H1 (cell line): ENCODE results near the gene TBC1D20. TPM values are rescaled to one million over a fixed set of nuclear protein-coding genes. Genes with fewer than 3 reads are reported as not detected.

ENCODE experiments used
- CTCF ChIA-PET: fragments of 300-600 bp; sonication (Branson Sonifier 250); formaldehyde crosslinking; loops from one replicate; lab custom pipeline; 2021; ENCODE audit not compliant: partially characterized antibody; lab: Charles Lee
- POLR2A ChIA-PET: fragments of 300-600 bp; sonication (Branson Sonifier 250); formaldehyde crosslinking; loops from one replicate; lab custom pipeline; 2021; ENCODE audit warnings: inconsistent platforms; ENCODE audit not compliant: partially characterized antibody; lab: Charles Lee
- DNase-seq, 2 experiments: peaks; one replicate each; pipeline versions ENCODE4 v3.0.0 to v3.0.0-alpha.2; 2010 to 2022; ENCODE audit warnings: low spot score in 2 of 2, low read depth in 1 of 2, mixed read lengths in 1 of 2
- FAIRE-seq: peaks from 2 replicates; lab custom pipeline; 2011; peaks lifted over from hg19 to GRCh38; lab: Jason Lieb, UNC
- H2AFZ ChIP-seq: 2 replicates; pipeline ENCODE4 v1.8.1; 2012; ENCODE audit warnings: low read length, inconsistent platforms
- H2AK5ac ChIP-seq: 2 replicates; pipeline ENCODE4 v1.6.1; 2013; ENCODE audit warnings: low read depth, low read length
- H2BK120ac ChIP-seq: replicated peaks from 2 replicates; pipeline ENCODE3; 2013; ENCODE audit warnings: low read depth, low read length, inconsistent platforms
- H2BK12ac ChIP-seq: 2 replicates; pipeline ENCODE4 v1.6.1; 2013; ENCODE audit warnings: low read depth, low read length
- H2BK15ac ChIP-seq: 2 replicates; pipeline ENCODE4 v1.6.1; 2013; ENCODE audit warnings: low read length
- H2BK20ac ChIP-seq: 2 replicates; pipeline ENCODE4 v1.6.1; 2013; ENCODE audit warnings: low read length
- H2BK5ac ChIP-seq: 2 replicates; pipeline ENCODE4 v1.6.1; 2013; ENCODE audit warnings: low read depth, low read length
- H3K14ac ChIP-seq: 2 replicates; pipeline ENCODE4 v1.6.1; 2013; ENCODE audit warnings: inconsistent platforms; ENCODE audit not compliant: insufficient read length
- H3K18ac ChIP-seq: 2 replicates; pipeline ENCODE4 v1.6.1; 2013; ENCODE audit warnings: low read length; ENCODE audit errors: extremely low read depth
- H3K23ac ChIP-seq: 2 replicates; pipeline ENCODE4 v1.6.1; 2013; ENCODE audit warnings: inconsistent platforms; ENCODE audit not compliant: insufficient read length
- H3K23me2 ChIP-seq: 2 replicates; pipeline ENCODE4 v1.6.1; 2013; ENCODE audit warnings: low read depth, low read length
- H3K27ac ChIP-seq: 2 replicates; pipeline ENCODE4 v1.6.1; 2011; ENCODE audit warnings: low read depth, low read length, inconsistent platforms
- H3K27me3 ChIP-seq, 4 experiments: replicated peaks in 1 of 4; 1 replicate in 1 of 4; 2 replicates in 3 of 4; pipeline versions ENCODE4 v1.6.1 to v1.8.1; 2011 to 2013; ENCODE audit warnings: low read length in 3 of 4, mild to moderate bottlenecking in 3 of 4, inconsistent platforms in 2 of 4, mixed read lengths in 2 of 4, moderate library complexity in 1 of 4; ENCODE audit not compliant: control insufficient read depth in 3 of 4, insufficient read depth in 3 of 4; ENCODE audit errors: extremely low read depth in 1 of 4
- H3K36me3 ChIP-seq, 4 experiments: 2 replicates each; pipeline versions ENCODE4 v1.6.1 to v1.8.1; 2011 to 2013; ENCODE audit warnings: mild to moderate bottlenecking in 4 of 4, low read length in 3 of 4, moderate library complexity in 2 of 4, control low read depth in 1 of 4, inconsistent platforms in 1 of 4; ENCODE audit not compliant: insufficient read depth in 4 of 4, control insufficient read depth in 2 of 4
- H3K4ac ChIP-seq: replicated peaks from 2 replicates; pipeline ENCODE3; 2013; ENCODE audit warnings: low read length, low read depth, mixed read lengths, inconsistent platforms; ENCODE audit not compliant: insufficient read length
- H3K4me1 ChIP-seq, 4 experiments: replicated peaks in 1 of 4; 1 replicate in 1 of 4; 2 replicates in 3 of 4; pipeline versions ENCODE4 v1.6.1 to v1.8.1; 2011 to 2013; ENCODE audit warnings: low read length in 3 of 4, inconsistent platforms in 2 of 4, mixed read lengths in 1 of 4; ENCODE audit not compliant: insufficient read depth in 4 of 4, control insufficient read depth in 3 of 4
- H3K4me2 ChIP-seq, 2 experiments: 2 replicates each; pipeline versions ENCODE4 v1.6.1 to v1.8.1; 2011 to 2013; ENCODE audit warnings: low read depth in 2 of 2, low read length in 2 of 2, control low read depth in 1 of 2, inconsistent platforms in 1 of 2, mild to moderate bottlenecking in 1 of 2; ENCODE audit not compliant: insufficient read depth in 1 of 2
- H3K4me3 ChIP-seq, 4 experiments: fragments of 200-600, 300-600 bp in 1 of 4; sonication (generic), shearing (Covaris generic), sonication (Bioruptor Twin) in 1 of 4; 2 replicates each; pipeline versions ENCODE4 v1.5.1 to v1.8.1; 2011 to 2016; ENCODE audit warnings: low read length in 4 of 4, low read depth in 3 of 4, control low read depth in 2 of 4, inconsistent platforms in 2 of 4, mild to moderate bottlenecking in 2 of 4, mixed read lengths in 1 of 4, moderate library complexity in 1 of 4; ENCODE audit not compliant: insufficient read depth in 2 of 4; ENCODE audit errors: extremely low read depth in 1 of 4
- H3K56ac ChIP-seq: replicated peaks from 2 replicates; pipeline ENCODE3; 2013; ENCODE audit warnings: low read depth, mild to moderate bottlenecking, mixed read lengths, low read length, inconsistent platforms; ENCODE audit not compliant: insufficient read length
- H3K79me1 ChIP-seq: 2 replicates; pipeline ENCODE4 v1.6.1; 2013; ENCODE audit warnings: low read depth, low read length, control low read depth
- H3K79me2 ChIP-seq, 2 experiments: 2 replicates each; pipeline versions ENCODE4 v1.6.1 to v1.8.1; 2012 to 2013; ENCODE audit warnings: low read length in 2 of 2, mild to moderate bottlenecking in 2 of 2, inconsistent platforms in 1 of 2; ENCODE audit not compliant: insufficient read depth in 2 of 2, control insufficient read depth in 1 of 2
- H3K9ac ChIP-seq, 4 experiments: replicated peaks in 1 of 4; 1 replicate in 1 of 4; 2 replicates in 3 of 4; pipeline versions ENCODE4 v1.6.1 to v1.8.1; 2011 to 2013; ENCODE audit warnings: low read depth in 3 of 4, low read length in 3 of 4, control low read depth in 2 of 4, mild to moderate bottlenecking in 2 of 4, moderate library complexity in 2 of 4, inconsistent platforms in 1 of 4; ENCODE audit errors: extremely low read depth in 1 of 4
- H3K9me3 ChIP-seq, 2 experiments: 2 replicates each; pipeline versions ENCODE4 v1.6.1 to v1.8.1; 2012 to 2013; ENCODE audit warnings: mild to moderate bottlenecking in 2 of 2, moderate library complexity in 2 of 2, control low read depth in 1 of 2, inconsistent platforms in 1 of 2, low read depth in 1 of 2, low read length in 1 of 2, mixed read lengths in 1 of 2; ENCODE audit not compliant: insufficient read depth in 2 of 2
- H4K20me1 ChIP-seq, 2 experiments: replicated peaks in 1 of 2; 2 replicates each; pipeline versions ENCODE3 to v1.8.1; 2011 to 2013; ENCODE audit warnings: inconsistent platforms in 2 of 2, low read length in 2 of 2, mild to moderate bottlenecking in 1 of 2; ENCODE audit not compliant: insufficient read depth in 2 of 2, control insufficient read depth in 1 of 2
- H4K5ac ChIP-seq: 2 replicates; pipeline ENCODE4 v1.6.1; 2013; ENCODE audit warnings: low read length, low read depth, mixed read lengths, inconsistent platforms; ENCODE audit not compliant: insufficient read length
- H4K8ac ChIP-seq: 2 replicates; pipeline ENCODE4 v1.8.0; 2013; ENCODE audit warnings: mild to moderate bottlenecking, moderate library complexity, low read length, inconsistent platforms; ENCODE audit not compliant: insufficient read depth; ENCODE audit errors: extremely low read depth
- H4K91ac ChIP-seq: replicated peaks from 2 replicates; pipeline ENCODE3; 2013; ENCODE audit warnings: low read length, mixed read lengths, inconsistent platforms; ENCODE audit not compliant: insufficient read length
- BACH1 ChIP-seq: IDR thresholded peaks from 2 replicates; pipeline ENCODE4 v1.6.1; 2012; ENCODE audit warnings: low read length, improper control_type of control experiment
- CBX8 ChIP-seq: fragments of 300-800, 300-1000 bp; sonication (generic); IDR thresholded peaks from 2 replicates; pipeline ENCODE4 v1.7.1; 2016; ENCODE audit warnings: low read depth, low read length, borderline replicate concordance
- CREB1 ChIP-seq: IDR thresholded peaks from 2 replicates; pipeline ENCODE4 v1.6.1; 2012; ENCODE audit warnings: inconsistent platforms
- EZH2 ChIP-seq: fragments of 200-600 bp; sonication (generic); IDR thresholded peaks from 2 replicates; pipeline ENCODE4 v1.7.1; 2012; ENCODE audit warnings: low read depth, mild to moderate bottlenecking, moderate library complexity, low read length, inconsistent platforms; ENCODE audit not compliant: severe bottlenecking
- GTF2F1 ChIP-seq: IDR thresholded peaks from 2 replicates; pipeline ENCODE4 v1.6.1; 2012; ENCODE audit warnings: low read depth, low read length, improper control_type of control experiment, borderline replicate concordance
- JUND ChIP-seq: IDR thresholded peaks from 2 replicates; pipeline ENCODE4 v1.6.1; 2011; ENCODE audit warnings: mild to moderate bottlenecking, improper control_type of control experiment, low read length
- POLR2A ChIP-seq, 2 experiments: IDR thresholded peaks; 1 replicate in 1 of 2; 2 replicates in 1 of 2; pipeline ENCODE4 v1.6.1; 2011; ENCODE audit warnings: low read depth in 2 of 2, low read length in 2 of 2, mild to moderate bottlenecking in 2 of 2; ENCODE audit errors: control extremely low read depth in 1 of 2
- RBBP5 ChIP-seq: IDR thresholded peaks from 2 replicates; pipeline ENCODE4 v1.7.1; 2012; ENCODE audit warnings: low read depth, mild to moderate bottlenecking, inconsistent platforms, low read length, moderate library complexity, borderline replicate concordance
- RFX5 ChIP-seq: IDR thresholded peaks from 2 replicates; pipeline ENCODE4 v1.6.1; 2011; ENCODE audit warnings: low read depth, low read length, improper control_type of control experiment, borderline replicate concordance
- SRF ChIP-seq: IDR thresholded peaks from 2 replicates; pipeline ENCODE4 v1.6.1; 2011; ENCODE audit warnings: mild to moderate bottlenecking, low read depth, low read length, moderate library complexity
- TCF12 ChIP-seq: IDR thresholded peaks from 2 replicates; pipeline ENCODE4 v1.6.1; 2011; ENCODE audit warnings: low read depth, mild to moderate bottlenecking, low read length
- YY1 ChIP-seq: IDR thresholded peaks from 2 replicates; pipeline ENCODE4 v1.6.1; 2011; ENCODE audit warnings: low read depth, mild to moderate bottlenecking, low read length
- WGBS, 2 experiments: shearing (Covaris generic) in 1 of 2; methylation state at CpG; one replicate each; pipeline versions ENCODE4 v1.1.6 to v1.1.7; 2013 to 2015; ENCODE audit warnings: low lambda C conversion rate in 2 of 2, mixed read lengths in 2 of 2, inconsistent platforms in 1 of 2, low coverage in 1 of 2, missing lambda C conversion rate in 1 of 2; ENCODE audit not compliant: insufficient replicate concordance in 2 of 2, insufficient coverage in 1 of 2, insufficient read length in 1 of 2; ENCODE audit errors: extremely low coverage in 1 of 2, missing lambda C conversion rate in 1 of 2; 5-methylcytosine and 5-hydroxymethylcytosine counted together
- polyA plus RNA-seq, 7 experiments: library from polyadenylated mRNA; depleted of rRNA in 3 of 7; stranded (reverse) in 5 of 7; unstranded in 2 of 7; fragments of >200 nt in 5 of 7; fragments of 200-250 nt in 2 of 7; gene quantifications; 1 replicate in 5 of 7; 2 replicates in 1 of 7; 4 replicates in 1 of 7; pipeline versions ENCODE4 v1.2.1 to v1.2.3, GENCODE V29; 2011 to 2013; ENCODE audit warnings: missing spikeins in 2 of 7, mixed read lengths in 2 of 7
- total RNA-seq: library from RNA; stranded (reverse); fragmentation: NEBNext Ultra II Directional; extraction: Animal tissue kit (Norgen Biotek cat#: 25700); gene quantifications from 2 replicates; pipeline ENCODE4 v1.2.1, GENCODE V29; 2021

Gene TBC1D20
- total and polyA plus RNA-seq, 2 of the 8 experiments (the other 6 are each of a cell fraction or from before 2014, with no cell fraction given), result 14.5 to 17.1 TPM

- Histone ChIP-seq H2BK20ac (no peak overlapping the region), H2AFZ (no peak overlapping the region), H4K20me1 (peaks cover 2 to 14% of the 10 kb centered on the region in 2 experiments), H2BK5ac (no peak overlapping the region), H3K4me3 (peak overlapping the region; percentile 70 to 86 (median 82)), H2BK15ac (no peak overlapping the region), H3K56ac (peak overlapping the region; percentile 59), H3K14ac (no peak overlapping the region), H3K27ac (no peak overlapping the region), H3K27me3 (peaks cover 0 to 9% (median 7%) of the 10 kb centered on the region in 4 experiments; a peak in 3 of 7 replicates), H3K36me3 (no peaks in the 10 kb centered on the region), H4K8ac (peak overlapping the region; percentile 25; the same call in 1 of the 2 replicates), H3K4ac (no peak overlapping the region), H3K23ac (no peak overlapping the region), H3K18ac (no peak overlapping the region; the same call in none of the 2 replicates), H2AK5ac (no peak overlapping the region), H3K23me2 (peaks cover 6% of the 10 kb centered on the region; the same call in 1 of the 2 replicates), H2BK120ac (no peak overlapping the region), H3K4me1 (peaks cover 0 to 4% (median 1%) of the 10 kb centered on the region in 4 experiments; a peak in 3 of 7 replicates), H2BK12ac (no peak overlapping the region), H3K79me1 (peaks cover 7% of the 10 kb centered on the region; the same call in 1 of the 2 replicates), H3K9me3 (no peaks in the 10 kb centered on the region), H3K79me2 (peaks cover 4 to 42% of the 10 kb centered on the region in 2 experiments), H3K4me2 (peak overlapping the region; percentile 70 to 82), H4K5ac (no peak overlapping the region), H4K91ac (no peak overlapping the region), H3K9ac (peak overlapping the region; percentile 56 to 76 (median 66); a peak in 6 of 7 replicates)
- 23% methylated on average over 53 of the region's 60 CpGs; no CpG with 5 or more reads in 1 of the 2 experiments for WGBS, 2 experiments
- ChIA-PET CTCF (interaction anchor here (0.5 to 1.4 kb wide), 2 partner anchors 16 to 17 kb away, joined by 3 read pairs; no protein-coding TSS in a partner anchor), POLR2A (interaction anchor here (0.7 to 5.1 kb wide), 13 partner anchors 10 to 107 kb away, joined by 3 to 26 read pairs (median 4); no protein-coding TSS in a partner anchor)
- FAIRE-seq (no peak), DNase-seq (peak in 1 of 2 experiments; percentile 70)
- TF ChIP-seq POLR2A (IDR thresholded peaks at IDR 0.05; ENCODE audit: control extremely low read depth in 1 of 2, low read depth in 2 of 2, low read length in 2 of 2), result no peak
- TF ChIP-seq TCF12, result no peak
- TF ChIP-seq YY1, result no peak
- no peak for TF ChIP-seq JUND
- TF ChIP-seq GTF2F1, result no peak
- no peak for TF ChIP-seq RFX5
- TF ChIP-seq CBX8, result no peak
- no peak for TF ChIP-seq BACH1
- TF ChIP-seq EZH2, result no peak
- TF ChIP-seq CREB1, result peak; percentile 14; the same call in 1 of the 2 replicates
- TF ChIP-seq SRF, result no peak
- TF ChIP-seq RBBP5, result 0 out of 2 replicates have a peak, but pooled peaks have one; percentile 14
These were observed 807 bp downstream of the TBC1D20 start for GRCh38 chr20:461254-462198.
